GM12878 (cell line): ENCODE results near the gene RNF25.

Experiments used
- MXI1 ChIP-seq: fragments of 150-350 bp; IDR thresholded peaks from 2 replicates; pipeline ENCODE4 v1.6.1; 2011; ENCODE audit warnings: low read depth, mild to moderate bottlenecking, inconsistent platforms, low read length, improper control_type of control experiment
- SIX5 ChIP-seq: IDR thresholded peaks from 2 replicates; pipeline ENCODE4 v1.6.1; 2011; ENCODE audit warnings: mild to moderate bottlenecking, low read depth, low read length, moderate library complexity; ENCODE audit not compliant: severe bottlenecking
- ZZZ3 ChIP-seq: IDR thresholded peaks from 2 replicates; pipeline ENCODE4 v1.6.1; 2011; ENCODE audit warnings: low read depth; ENCODE audit not compliant: control insufficient read depth, insufficient read length
- TF ChIP-seq, protein P1 (sequence below), 3 experiments: IDR thresholded peaks in 2 of 3; conservative IDR thresholded peaks in 1 of 3; 2 replicates each; pipeline ENCODE4 v1.5.1; 2011; ENCODE audit warnings: low read depth in 3 of 3, low read length in 3 of 3, mild to moderate bottlenecking in 3 of 3, control low read depth in 2 of 3, moderate library complexity in 2 of 3, inconsistent platforms in 1 of 3, mixed read lengths in 1 of 3; ENCODE audit not compliant: control insufficient read depth in 2 of 3, insufficient read depth in 1 of 3; ENCODE audit errors: extremely low read depth in 1 of 3

GRCh38 chr2:218627939-218628338, 43.9 kb downstream of the RNF25 start:
- no peak for TF ChIP-seq ZZZ3
- TF ChIP-seq, protein P1, sequence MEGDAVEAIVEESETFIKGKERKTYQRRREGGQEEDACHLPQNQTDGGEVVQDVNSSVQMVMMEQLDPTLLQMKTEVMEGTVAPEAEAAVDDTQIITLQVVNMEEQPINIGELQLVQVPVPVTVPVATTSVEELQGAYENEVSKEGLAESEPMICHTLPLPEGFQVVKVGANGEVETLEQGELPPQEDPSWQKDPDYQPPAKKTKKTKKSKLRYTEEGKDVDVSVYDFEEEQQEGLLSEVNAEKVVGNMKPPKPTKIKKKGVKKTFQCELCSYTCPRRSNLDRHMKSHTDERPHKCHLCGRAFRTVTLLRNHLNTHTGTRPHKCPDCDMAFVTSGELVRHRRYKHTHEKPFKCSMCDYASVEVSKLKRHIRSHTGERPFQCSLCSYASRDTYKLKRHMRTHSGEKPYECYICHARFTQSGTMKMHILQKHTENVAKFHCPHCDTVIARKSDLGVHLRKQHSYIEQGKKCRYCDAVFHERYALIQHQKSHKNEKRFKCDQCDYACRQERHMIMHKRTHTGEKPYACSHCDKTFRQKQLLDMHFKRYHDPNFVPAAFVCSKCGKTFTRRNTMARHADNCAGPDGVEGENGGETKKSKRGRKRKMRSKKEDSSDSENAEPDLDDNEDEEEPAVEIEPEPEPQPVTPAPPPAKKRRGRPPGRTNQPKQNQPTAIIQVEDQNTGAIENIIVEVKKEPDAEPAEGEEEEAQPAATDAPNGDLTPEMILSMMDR (IDR thresholded peaks at IDR 0.05 in 2 of 3, conservative IDR thresholded peaks at IDR 0.05 in 1 of 3; ENCODE audit: control insufficient read depth in 2 of 3, extremely low read depth in 1 of 3, insufficient read depth in 1 of 3, low read depth in 3 of 3, low read length in 3 of 3): no peak
- no peak for TF ChIP-seq MXI1
- no peak for TF ChIP-seq SIX5
